ENCODE results near the gene CTU2.

Gene CTU2

GRCh38 chr16:88681709-88682451 is 24.4 kb upstream of the CTU2 start:
- no peak for DNase-seq

DNA sequence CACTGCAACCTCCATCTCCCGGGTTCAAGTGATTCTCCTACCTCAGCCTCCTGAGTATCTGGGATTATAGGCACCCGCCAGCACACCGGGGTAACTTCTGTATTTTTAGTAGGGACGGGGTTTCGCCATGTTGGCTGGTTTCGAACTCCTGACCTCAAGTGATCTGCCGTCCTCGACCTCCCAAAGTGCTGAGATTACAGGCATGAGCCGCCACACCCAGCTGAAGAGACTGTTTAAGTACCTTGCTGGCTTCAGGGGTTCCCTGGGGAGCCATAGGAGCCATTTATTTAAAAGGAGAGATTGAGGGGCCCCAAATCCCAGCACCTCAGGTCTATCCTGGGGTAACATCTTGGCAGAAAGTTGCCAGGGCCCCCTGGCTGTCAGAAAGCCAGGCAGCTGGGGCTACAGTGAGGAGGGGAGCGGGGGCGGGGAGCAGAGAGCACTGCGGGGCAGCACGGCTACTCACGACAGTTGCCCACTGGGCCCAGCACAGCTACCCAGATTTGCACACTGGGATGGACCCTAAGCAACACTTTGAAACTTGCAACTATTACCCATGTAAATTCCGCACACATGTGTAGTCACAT is 21.6 kb upstream of the CTU2 start:
- DNase-seq, result no peak

GRCh38 chr16:88685156-88686061 is 20.9 kb upstream of the CTU2 start:
- no peak for DNase-seq

- DNase-seq, result no peak
Observed at GRCh38 chr16:88686062-88686438, 20.3 kb upstream of the CTU2 start.

- peak; percentile 78 for DNase-seq
Observed at GRCh38 chr16:88686439-88687253, 19.7 kb upstream of the CTU2 start, which contains the start of gene SNAI3. TSS of gene SNAI3 (minus strand) at chr16:88686507. CDS start at chr16:88686406, 101 bp downstream.

GRCh38 chr16:88687254-88687576 is 19.1 kb upstream of the CTU2 start:
- no peak for DNase-seq

- no peak for DNase-seq
Observed at GRCh38 chr16:88687676-88688012, 18.7 kb upstream of the CTU2 start.

GRCh38 chr16:88688013-88688778 is 18.1 kb upstream of the CTU2 start:
- DNase-seq, result no peak

- no peak for DNase-seq
Observed at GRCh38 chr16:88690341-88691128, 15.8 kb upstream of the CTU2 start.

DNA sequence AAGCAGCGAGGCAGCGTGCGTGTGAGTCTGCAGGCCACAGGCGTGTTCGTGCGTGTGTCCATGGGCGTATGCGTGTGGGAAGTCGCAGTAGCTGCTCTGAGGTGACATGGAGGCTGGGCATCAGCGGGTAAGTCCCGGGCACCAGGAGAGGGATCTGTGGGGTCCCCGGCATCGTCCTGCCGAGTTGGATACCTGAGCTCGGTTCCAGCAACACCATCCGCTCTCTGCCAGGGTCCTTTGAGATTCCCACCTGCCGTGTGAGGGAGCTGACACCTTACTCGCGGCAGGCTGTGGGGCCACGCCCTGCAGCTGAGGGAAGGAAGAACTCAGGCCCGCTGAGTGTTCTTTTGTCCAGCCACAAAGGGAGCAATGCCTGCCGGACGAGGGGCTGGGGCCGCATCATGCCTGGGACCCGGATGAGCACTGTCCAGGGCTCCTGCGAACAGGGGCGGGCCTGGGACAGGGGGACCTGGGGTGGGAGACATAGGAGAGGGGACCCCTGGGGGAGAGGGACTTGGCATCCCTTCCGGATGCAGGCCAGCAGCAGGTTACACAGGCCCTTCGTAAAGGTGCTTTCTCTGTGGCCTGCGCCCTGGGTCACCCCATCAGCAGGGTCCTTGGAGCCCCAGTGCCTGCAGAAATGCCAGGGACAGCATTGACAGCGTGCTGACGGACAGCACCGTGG is 15.0 kb upstream of the CTU2 start:
- no peak for DNase-seq

DNA sequence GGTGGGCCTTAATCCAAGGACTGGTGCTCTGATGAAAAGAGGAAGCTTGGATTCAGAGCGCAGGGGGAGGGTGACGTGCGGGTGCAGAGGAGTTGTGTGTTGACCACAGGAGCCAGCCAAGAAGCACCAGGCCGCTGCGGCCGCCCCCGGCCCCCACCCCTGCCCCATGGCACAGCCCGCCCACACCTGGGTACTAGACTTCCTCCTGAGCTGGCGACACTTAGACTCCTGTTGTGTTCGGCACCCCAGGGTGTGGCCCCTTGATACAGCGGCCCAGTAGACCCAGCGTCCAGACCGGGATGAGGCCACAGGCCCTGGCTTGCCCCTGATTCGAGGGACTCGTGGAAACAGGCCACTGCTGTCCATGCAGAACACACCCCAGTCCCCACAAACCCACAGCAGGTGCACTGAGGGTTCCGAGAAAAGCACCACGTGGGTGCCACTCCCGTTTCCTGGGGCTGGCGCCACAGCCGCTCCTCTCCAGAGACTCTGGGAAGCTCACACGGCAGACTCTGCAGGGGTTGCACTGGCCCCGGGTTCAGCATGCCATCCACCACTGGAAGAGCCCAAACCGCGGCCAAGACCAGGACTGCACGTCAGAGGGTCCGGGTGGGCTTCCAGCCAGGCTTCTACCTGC is 14.3 kb upstream of the CTU2 start:
- no peak for DNase-seq

DNA sequence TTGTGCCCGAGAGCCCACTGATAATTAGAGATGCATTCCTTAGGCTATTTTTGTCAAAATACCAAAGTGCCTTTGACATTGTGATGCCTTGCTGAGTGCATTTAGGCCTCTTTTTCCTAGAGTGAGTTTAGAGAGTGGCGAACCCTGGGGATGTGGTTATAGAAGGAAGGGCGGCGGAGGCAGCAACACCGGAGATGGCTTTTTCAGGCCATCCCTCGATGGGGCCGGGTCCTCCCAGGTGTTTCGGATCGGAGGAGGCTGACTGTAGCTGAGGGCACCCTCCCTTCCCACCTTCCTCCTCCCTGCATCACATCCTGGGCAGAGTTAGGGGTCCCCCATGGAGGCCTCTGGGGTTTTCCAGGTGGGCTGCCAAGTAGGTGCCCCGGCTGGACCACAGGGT is 13.4 kb upstream of the CTU2 start:
- DNase-seq, result no peak

GRCh38 chr16:88693420-88694177 is 12.7 kb upstream of the CTU2 start:
- no peak for DNase-seq

GRCh38 chr16:88694221-88695087 is 11.8 kb upstream of the CTU2 start:
- DNase-seq, result no peak

DNA sequence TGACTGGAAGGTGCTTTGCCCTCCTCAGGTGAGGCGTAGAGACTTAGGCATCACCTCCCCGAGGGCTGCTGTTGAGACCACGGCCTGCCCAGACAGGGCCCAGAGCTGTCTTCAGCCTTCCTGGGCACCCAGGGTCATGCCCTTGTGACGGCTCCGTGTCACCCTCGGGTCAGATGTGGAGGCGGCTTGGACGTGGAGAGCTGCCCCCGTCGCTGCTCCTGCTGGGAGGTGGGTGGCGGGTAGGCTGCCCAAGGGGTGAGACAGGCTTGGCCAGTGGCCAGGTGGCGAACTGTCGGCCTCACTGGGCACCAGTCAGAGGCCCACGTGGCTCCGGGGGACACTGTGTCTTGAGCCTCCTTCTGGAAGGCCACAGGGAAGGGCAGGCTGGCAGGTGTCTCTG is 11.1 kb upstream of the CTU2 start:
- no peak for DNase-seq

GRCh38 chr16:88695753-88696152 is 10.6 kb upstream of the CTU2 start:
- no peak for DNase-seq

DNA sequence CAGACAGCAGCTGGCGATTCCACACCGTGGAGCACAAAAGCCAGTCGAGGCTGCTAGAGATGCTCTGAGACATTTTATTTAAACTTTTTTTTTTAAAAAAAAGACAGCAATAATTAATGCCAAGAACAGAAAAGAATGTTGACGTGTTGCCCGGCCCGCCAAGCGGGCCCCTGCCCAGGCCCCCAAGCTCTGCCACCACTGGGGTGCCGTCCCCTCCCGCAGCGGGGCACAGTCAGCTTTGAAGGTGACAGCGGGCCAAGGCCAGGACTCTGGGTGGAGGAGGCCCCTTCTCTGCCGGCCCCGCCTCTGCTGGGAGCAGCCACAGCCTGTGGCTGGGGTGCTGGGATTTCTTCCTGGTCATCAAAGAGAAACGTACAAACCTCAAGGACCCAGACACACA is 9.9 kb upstream of the CTU2 start:
- DNase-seq, result no peak

DNA sequence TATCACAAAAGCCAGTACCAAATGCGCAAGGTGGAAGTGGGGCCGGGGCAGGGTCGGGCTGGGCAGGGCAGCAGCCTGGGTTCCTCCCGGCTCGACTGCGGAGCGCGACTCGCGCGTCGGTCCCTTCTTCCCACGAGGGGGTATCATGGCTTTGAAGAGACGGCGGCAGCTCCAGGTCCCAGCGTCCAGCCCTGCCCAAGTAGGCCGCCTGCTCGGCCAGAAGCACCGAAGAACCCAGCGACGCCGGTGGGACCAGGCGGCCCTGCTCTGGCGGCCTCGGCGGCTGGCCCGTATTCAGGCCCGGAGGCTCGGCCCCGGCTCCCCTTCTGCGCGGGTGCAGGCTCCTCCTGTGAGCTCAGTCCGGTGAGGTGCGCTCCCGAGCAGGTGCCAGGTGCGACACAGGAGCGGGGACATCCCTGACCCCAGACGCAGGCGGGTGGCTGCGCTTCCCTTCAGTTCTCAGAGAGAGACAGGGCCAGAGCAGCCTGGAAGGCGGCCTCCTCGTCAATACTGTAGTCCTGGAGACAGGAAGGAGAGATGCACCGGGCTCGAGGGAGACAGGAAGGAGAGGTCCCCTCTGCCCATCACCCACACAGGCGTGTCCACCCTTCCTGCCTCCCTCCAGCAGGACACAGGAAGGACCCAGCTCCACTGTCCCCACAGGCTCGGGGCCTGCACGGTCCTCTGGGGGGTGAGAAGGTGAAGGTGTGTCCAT is 9.0 kb upstream of the CTU2 start:
- DNase-seq, result no peak

Data from retina (tissue), 1 donor.